NK-92 (cell line): ENCODE measurements around the gene IRF2BPL.

Experiments used
- DNase-seq: peaks from one replicate; lab custom pipeline; 2025; ENCODE audit not compliant: unreplicated experiment; lab: John Stamatoyannopoulos, UW

The IRF2BPL gene

DNA sequence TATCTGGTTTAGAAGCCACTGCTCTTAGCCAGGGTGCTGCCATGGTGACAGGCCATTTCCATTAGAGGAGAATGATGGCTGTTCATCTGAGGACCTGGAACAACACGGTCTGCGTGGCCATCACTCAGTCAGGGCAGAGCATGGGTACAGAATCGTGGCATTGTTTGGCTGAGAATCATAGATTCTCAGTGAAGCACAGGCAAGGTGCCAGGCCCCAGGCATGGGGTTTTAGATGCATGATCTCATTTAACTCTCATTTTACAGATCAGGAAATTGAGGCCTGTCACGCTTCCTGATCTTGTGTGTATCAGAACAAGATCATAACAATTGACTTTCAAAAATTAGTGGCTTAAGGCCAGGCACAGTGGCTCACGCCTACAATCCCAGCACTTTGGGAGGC is 26.8 kb upstream of the IRF2BPL start:
- DNase-seq, result no peak

- DNase-seq, result peak; percentile 9
Measured at GRCh38 chr14:77053046-77053841, 24.7 kb upstream of the IRF2BPL start.

- no peak for DNase-seq
Measured at GRCh38 chr14:77052281-77053044, 24.0 kb upstream of the IRF2BPL start.

DNA sequence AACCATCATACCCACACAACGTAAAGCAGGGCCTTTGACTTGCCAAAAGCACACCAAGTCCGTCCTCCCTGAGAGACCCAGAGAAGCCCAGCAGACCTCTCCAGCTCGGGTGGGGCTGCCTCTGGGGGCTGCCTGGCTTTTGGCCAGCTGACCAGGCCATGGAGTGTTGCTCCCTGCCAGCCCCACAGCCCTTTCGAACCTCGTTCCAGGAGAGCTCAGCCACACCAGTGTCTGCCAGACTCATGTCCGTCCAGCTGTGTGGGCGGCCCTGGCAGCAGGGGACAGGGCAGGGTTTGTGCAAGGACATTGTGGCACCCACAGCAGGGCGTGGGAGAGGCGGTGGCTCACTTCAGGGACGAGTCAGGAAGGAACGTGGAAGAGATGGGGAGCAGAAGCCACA is 22.6 kb upstream of the IRF2BPL start:
- no peak for DNase-seq

DNA sequence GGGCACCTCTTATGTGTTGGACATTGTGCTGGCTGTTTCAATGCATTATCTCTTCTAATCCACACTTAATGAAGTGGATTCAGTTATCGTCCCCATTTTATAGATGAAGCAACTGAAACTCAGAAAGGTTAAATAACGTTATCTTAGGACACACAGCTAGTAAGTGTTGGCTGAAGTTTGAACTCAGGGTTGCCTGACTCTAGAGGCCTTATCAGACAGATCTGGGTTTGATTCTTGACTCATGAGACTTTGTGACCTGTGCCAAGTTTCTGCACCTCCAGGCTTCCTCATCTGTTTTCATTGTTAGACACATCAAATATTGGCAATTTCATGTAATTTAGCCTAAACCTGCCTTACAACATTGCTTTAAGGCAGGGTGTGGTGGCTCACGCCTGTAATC is 18.2 kb upstream of the IRF2BPL start:
- DNase-seq, result no peak

GRCh38 chr14:77045238-77046162 is 17.0 kb upstream of the IRF2BPL start:
- DNase-seq, result no peak

GRCh38 chr14:77044783-77045237 is 16.3 kb upstream of the IRF2BPL start:
- no peak for DNase-seq

DNA sequence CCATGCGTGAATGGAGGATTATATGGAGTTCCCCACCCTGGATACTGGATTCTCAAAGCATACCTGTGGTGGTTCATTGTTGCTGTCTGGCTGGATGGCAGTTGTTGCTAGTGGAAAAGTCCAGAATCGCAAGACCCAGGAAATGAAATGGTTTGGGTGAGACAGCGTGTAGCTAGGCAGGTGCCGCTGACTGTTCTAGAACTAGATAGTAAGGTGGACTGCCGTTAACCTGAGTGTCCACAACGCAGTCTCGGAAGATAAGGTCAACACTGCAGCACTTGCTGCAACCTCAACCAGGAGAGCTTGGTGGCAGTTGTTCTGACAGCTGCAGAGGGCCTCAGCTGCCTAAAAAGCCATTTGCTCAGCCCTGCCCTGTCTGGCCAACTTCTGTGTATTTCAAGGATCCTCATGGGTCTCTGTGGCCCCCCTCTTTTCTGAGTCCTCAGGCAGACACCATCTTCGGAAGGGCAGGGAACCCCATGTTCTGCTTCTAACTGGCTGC is 15.5 kb upstream of the IRF2BPL start:
- no peak for DNase-seq

DNA sequence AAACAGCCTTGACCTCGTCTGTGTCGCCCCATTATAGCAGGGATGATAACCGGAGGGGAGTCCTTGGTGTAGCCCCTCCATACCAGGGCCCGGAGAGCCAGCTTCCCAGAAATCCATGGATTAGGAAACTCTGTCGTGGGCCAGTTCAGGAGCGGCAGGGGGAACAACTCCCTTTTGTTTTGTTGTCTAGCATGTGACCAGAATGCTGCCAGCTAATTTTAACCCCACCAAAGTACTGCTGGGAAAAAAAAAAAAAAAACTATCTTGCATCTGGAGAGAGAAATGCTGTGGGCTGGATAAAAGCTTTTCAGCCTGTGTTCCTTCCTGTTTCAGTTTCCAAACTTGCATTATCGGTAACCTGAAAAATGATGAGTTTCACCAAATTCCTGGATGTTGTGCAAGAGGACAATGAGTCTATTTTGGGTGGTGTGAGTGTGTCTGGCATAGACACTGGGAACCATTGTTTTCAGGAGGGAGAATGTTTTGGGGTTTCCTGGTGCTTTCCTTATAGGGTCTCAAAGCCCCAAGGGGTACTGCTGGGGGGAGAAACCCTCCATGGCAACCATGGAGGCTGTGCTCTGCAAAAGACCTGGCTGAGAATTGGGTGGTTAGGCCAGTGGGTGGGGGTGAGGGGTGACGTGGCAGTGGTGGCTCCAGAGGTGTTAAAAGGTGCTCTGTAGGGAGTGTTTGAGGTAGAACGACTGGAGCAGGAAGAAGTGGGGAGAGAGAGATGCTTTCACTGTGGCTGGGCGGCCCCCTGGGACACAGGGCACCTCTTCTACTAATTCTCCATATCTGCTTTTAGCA is 14.9 kb upstream of the IRF2BPL start:
- peak; percentile 11 for DNase-seq

DNA sequence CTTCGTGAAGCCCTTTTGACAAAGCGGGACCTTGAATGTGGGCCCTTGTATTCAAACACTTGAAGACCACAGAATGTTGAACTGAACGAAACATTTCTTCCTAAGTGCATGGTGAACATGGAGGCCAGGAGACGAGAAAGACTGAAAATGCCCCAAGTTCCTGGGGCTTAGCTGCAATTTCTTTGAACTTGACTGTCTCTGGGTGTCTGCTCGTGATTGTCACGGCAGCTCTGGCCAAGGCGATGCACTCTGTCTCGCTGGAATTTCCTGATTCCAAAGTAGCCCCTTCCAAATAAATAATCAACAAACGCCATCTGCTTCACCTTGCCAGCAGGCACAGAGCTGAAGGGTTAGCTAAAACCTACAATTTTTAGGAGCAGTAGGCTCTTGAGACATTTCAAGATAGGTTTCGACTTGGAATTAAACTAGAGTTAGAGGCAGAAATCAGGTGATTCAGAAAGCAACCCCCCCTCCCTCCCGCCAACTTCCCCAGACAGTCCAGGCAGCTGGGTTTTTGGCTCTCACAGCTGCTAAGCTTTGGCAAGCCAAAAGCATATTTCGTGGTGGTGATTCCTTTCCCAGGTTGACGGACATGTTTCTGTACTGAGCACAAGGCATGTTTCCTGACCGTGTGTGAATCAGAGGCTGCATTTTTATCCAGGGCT is 13.5 kb upstream of the IRF2BPL start:
- no peak for DNase-seq

- no peak for DNase-seq
Measured at GRCh38 chr14:77040741-77041653, 12.5 kb upstream of the IRF2BPL start.

- peak; percentile 84 for DNase-seq
Measured at GRCh38 chr14:77040059-77040740, 11.7 kb upstream of the IRF2BPL start.

DNA sequence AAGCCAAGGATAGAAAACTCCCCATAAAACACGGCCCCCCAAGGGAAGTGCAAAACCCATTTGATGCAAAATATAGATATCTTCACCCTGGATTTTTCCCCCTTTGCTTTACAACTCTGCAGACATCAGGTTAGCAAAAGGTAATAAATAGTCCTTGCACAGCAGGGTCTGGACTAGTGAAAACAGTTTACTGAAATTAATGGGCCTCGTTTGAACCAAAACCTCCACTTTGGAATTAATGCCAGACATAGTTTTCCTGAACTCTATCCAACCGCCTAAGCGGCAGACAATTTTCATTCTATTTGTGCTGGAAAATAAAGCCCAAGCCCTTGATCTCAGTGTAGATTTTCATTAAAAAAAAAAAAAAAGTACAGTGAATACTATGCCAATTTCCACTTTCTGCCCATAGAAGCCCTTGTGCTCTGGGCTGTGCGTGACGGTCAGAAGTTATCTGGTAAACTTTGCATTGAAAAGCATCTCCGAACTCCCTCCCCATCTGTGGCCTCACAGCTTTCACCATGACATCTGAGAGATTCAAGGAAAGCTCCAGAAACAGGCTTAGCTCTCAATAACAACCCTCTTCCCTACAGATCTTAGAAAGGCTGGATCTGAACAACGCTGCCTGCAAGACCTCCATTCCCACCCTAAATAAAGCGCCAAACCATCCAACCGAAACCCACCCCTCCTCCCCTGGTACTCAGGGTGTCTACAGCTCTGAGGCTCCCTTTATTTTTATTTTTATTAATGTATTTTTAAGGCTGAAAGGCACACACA is 11.0 kb upstream of the IRF2BPL start:
- DNase-seq, result no peak

DNA sequence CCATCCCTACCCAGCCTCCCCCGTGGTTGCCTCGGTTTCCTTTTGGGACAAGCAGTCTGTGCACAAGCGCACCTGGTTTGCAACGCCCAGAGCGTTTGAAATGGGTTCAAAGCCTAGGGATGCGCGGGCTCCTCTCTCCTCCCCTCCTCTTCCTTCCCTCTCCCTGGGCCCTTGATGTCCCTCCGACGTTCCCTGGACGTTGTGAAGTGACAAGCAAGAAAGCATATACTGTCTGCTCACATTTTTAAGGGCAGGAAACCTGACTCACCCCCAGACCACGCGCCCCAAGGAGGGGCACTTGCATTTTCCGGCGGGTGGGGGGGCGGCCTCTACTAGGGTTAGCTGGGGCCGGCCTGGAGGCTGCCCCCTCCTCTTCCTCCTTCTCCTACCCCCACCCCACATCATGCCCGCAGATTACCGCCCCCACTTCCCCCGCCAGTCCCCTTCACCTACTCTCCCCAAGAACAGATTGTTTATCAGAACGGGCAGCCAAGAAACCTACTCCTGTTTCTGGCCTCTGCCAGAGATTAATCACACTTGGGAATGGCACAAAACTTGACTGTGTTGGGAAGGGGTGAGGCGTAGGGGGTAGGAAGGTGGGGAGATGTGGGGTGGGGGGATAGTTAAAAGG is 9.5 kb upstream of the IRF2BPL start:
- no peak for DNase-seq

GRCh38 chr14:77037215-77037937 is 8.9 kb upstream of the IRF2BPL start:
- no peak for DNase-seq
